GM21619 (cell line): Measurements from ENCODE around the gene CYBB.
A peak's percentile ranks its signal among the peaks of the same experiment; 100 is the strongest.

Experiments
- ATAC-seq: cut with Tn5 transposase; IDR thresholded peaks from one replicate; pipeline ENCODE4 v1.9.1; 2021; ENCODE audit not compliant: unreplicated experiment

The CYBB gene

DNA sequence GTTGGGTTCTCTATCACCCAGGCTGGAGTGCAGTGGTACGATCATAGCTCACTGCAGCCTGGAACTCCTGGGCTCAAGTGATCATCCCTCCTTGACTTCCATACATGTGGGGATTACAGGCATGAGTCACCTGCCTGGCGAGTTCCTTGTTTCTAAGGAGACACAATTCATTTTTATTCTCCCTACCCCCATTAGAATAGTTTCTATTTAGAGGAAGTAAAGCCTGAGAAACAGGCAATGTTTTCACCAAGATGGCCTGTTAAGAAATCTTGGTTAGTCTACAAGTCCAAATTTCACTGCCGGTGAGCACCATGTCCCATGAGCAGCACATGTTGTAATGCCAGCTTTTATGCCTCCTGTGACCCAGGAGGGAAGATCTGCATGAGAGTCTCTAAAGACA, 5.7 kb downstream of the CYBB start:
- ATAC-seq: no peak

DNA sequence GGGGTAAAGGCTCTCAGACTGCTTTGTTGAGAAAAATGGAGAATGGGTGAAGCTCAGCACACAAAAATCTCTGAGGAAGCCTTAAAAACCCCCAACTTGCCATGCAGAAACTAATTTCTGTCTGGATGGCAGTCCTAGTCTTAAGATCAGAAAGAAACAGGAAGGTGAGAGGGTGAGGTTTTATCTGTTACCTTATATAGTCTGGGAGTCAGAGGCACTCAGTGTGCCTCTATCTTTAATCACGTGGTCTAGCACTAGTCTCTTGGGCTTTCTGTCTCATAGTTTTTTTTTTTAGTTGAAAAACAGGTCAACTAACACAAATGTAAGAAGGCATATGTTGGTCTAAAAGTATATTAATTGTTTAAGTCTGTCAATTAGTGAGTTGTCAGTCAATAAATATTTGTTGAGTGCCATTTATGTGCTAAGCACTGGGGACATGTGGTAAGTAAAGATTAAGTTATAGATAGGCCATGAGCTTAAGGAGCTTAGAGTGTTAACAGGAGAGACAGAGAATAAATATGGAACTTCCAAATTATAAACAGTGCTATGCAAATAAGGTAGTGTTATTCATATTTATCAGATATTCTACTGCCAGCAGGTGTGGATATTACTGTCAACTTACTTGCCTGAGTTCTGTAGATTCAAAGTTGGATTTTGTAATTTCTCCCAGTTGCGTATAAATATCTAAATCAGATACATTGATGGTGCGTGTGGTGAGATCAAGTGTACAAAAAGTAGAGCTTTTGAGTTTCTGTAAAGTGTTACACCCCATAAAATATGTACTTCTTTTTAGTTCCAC, 7.0 kb downstream of the CYBB start:
- ATAC-seq: peak; percentile 77

DNA sequence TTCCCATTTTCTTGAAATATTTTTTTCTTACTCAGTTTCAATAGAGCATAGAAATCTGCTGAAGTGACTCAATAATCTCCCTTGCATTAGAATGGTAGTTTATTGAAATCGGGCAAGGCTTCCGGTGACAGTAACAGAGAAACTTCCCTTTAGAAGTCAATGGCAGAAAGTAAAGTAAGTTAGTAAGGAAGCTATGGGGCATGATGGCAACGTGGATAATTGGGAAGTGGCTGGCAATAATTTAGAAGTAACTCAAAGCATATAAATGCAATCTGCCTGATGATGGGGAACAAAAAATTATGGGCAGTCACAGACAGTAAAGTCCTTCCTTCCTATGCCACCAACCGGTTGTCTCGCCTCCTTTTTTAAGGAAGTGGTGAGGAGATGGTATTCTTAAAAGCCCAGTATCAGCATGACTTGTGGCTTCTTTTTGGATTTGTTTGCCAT, 7.6 kb downstream of the CYBB start:
- peak; percentile 66 for ATAC-seq

DNA sequence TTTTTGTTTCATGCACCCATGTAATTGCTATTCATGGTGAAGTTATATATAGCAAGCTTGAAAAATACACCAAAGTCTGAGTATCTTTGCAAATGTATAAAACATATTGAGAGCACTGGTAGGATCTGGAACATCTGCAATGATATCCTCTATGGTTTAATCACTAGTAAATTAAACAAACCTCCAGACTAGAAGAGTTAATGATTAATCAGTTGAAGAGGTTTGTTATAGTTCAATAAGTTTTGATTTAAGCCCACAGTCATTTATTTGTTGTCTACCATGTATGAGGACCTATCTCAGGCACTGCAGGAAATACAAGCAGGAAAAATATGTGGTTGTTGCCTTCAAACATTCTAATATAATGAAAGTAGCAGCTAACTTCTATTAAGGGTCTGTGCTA, 16.5 kb downstream of the CYBB start:
- no peak for ATAC-seq

DNA sequence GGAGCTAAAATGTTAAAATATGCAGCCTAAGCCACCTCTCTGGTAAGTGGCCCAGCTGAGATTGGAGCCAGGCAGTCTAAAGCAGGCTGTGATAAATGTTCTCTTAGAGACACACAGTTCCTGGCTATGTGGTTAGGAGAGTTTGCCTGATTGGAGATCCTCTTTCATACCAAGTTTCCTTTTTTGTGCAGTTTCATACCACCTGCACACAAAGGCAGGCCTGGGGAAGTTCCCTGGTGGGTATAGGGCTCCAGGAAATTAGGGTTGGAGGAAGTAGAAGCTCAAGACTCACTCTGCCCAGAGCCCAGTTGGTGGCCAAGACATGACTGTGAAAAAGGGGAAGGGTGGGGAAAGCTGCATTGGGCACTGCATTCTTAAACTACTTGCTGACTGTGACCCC, 16.9 kb downstream of the CYBB start:
- ATAC-seq: peak; percentile 87

DNA sequence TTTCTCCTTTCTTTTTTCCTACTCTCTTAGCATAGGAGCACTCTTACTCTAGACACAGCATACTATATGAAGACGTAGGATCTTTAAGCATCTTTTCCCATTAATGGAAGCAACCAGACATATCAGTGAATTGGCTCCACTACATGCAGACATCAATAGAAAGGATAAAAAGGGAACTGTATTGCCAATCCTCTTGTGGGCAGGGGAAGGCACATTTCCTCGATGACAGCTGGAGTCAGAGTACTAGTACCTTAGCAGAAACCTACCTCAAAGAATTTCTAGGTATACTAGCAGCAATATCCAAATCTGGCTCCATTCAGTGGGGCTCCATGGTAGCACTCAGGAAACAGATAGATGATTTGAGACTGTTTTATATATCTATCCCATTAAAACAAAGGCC, 20.1 kb downstream of the CYBB start:
- ATAC-seq: no peak

DNA sequence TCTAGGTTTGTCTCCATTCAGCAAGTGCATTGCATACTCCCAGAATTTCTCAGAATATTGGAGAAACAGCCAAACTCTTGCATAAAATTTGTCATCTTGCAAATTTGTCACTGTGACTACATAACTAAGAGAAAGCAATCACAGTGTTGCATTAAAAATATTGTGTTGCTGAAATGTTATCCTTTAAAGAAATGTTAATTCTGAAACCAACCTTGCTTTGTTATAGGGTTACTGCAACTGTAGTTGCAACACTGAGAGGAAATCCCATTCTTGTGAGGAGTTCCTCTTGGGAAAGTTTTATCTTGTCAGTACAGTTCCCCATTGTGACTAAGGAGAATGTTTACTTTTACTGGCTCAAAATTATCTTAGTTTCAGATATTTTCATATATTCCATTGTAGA, 20.9 kb downstream of the CYBB start:
- no peak for ATAC-seq

DNA sequence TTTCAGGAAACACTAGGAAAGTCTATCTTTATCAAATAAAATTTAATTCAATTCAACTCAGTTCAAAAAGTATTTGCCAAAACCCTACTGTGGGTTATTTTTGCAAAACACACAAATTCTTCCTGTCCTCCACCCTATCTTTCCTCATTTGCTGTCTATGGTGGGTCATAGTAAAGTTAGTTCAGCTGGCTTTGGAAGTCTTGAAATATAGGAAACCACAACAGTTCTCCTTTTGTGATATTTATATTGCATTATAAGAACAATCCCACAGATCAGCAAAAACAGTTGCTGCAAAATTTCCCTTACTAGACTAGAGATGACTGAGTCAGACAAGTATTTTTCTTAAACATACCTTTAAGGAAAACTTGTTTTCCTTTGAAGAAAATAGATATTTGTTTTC, 22.2 kb downstream of the CYBB start:
- no peak for ATAC-seq

DNA sequence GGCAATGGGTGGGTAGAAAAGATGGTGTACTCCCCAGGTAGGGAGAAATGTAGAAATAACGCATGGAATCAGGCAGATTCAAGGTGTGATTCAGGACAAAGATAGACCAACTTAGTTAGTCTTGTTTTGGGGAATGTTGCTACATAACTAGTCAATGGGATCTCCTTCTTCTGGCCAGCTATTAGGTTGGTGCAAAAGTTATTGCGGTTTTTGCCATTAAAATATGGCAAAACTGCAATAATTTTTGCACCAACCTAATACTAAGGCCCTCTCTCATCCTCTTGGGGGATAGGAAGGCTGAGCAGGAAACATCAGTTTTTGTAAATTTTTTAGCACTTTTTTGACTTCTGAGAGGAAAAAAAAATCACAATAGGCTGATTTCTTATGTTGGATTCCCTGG, 23.2 kb downstream of the CYBB start:
- no peak for ATAC-seq

DNA sequence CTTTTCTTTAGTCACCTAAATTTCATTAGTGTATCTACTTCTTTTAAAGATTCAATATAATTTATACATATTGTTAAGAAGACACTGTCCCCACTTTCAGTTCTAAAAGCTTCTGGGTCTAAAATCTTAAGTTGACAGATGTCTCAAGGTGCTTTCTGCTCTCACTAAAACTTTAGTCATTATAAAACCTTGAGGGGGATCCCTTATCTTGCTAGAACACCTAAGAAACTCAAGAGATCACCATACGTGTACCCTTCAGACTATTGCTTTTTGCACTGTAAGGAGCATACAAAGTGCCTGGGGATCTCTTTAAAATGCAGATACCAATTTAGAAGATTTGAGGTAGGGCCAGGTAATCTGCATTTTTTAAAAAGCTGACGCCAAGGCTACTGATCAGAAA, 30.1 kb downstream of the CYBB start:
- ATAC-seq: no peak

DNA sequence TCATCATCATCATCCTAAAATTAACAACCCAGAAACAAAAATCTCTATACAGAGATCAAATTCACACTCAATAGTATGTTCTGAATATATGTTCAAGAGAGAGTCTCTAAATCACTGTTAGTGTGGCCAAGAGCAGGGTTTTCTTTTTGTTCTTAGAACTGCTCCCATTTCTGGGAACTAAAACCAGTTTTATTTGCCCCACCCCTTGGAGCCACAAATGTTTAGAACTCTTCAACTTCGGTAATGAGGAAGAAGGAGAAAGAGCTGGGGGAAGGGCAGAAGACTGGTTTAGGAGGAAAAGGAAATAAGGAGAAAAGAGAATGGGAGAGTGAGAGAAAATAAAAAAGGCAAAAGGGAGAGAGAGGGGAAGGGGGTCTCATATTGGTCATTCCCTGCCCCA, 32.3 kb downstream of the CYBB start:
- ATAC-seq: no peak

DNA sequence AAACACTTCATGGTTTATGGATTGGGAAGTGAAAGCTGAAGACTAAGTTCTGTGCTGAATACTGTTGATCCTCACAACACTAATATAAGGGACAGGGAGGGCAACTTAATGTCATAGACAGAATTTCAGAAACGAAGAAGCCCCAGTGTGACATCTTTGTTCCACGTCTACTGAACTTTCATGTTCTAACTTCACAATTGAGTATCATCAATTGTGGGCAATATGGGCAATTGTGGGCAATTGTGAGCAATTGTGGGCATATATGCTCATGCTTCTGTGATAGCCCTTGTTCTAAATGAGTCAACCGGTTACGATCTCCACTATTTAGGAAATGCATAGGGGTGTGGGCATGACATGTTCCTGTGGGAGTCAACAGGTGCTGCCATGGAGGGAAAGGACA, 33.7 kb downstream of the CYBB start:
- no peak for ATAC-seq

DNA sequence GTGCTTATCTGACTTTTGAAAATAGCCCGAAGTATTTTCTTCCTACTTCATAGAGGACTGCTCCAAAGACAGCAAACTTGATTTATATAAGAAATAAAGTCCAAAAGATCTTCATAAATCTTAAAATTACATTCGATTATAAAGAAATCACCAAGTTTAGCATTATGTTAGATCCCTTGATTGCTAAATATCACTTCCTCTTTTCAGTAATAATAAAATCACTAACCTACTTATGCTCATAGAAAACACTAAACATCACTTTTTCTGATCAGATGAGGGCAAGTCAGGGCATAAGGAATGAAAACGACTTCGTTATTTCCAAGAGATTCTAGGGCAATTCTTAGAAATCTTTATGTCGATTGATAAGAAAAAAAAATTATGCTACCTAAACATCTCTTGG, 35.5 kb downstream of the CYBB start:
- ATAC-seq: no peak

DNA sequence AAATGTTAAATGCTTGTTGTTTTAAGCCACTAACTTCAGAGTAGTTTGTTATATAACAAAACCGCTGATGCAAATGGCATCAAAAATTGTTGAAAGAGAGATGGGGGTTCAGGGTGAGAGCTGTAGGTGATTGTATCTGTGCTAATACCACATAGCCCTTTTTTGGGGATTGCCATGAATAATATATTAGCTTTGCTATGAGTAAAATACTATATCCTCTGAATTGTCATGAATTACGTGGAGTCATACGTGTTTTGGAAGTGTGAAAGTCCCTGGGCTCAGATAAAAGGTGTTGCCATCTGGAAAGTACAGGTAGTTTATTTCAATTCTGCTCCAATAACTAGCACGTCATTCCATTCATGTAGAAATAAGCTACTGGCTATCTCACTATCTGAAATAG, 36.9 kb downstream of the CYBB start:
- no peak for ATAC-seq

DNA sequence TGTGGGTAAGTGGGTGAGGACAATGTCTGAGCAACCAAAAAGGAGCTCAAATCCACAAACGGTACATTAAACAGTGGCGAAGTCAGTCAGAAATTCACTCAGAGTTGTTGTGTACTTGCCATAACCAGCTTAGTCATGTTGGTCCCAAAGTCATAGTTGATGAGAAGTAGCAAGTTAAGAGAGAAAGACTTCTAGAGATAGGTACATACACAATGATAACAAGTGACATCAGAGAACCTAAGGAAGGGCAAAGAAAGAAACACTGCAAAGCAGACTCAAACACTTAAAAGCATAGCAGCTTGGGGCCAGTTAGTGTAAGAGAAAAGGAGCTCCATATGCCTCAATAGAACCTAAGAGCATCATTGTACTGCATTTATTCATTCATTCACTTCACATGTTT, 37.3 kb downstream of the CYBB start:
- no peak for ATAC-seq

DNA sequence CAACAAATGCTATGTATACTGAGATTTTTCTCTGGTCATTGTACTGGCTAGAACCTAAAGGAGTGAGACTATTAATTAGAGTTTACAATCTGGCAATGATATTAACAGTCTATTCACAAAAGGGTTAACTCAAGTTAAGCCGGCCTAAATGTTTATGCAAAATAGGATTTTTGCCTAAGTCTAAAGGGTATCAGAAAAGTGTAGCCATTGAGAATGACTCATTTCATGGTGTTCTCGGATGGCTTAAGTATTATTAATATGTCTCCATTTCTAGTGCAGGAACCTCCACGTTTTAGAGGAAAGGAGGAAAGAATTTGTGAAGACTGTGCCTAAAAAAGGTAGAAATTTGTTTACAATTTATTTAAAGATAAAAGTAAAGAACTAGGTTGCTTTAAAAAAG, 37.7 kb downstream of the CYBB start:
- ATAC-seq: peak; percentile 51

DNA sequence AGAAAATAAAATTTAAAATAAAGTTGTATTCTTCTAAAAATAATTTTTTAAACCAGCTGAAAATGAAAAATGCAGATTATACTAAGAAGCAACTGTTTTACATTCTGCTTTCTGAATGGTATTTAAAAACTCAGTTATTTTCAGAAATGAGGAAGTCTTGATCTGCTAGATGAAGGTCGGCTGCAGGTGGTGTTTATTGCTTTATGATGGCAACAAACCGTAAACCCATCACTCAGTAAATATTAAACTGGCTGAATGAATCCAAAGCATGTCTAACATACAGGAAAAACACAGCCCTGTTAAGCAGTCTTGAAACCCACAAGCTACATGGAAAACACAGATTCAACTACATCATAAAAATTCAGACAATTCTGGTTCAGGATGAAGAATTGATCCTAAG, 38.2 kb downstream of the CYBB start:
- peak; percentile 54 for ATAC-seq

DNA sequence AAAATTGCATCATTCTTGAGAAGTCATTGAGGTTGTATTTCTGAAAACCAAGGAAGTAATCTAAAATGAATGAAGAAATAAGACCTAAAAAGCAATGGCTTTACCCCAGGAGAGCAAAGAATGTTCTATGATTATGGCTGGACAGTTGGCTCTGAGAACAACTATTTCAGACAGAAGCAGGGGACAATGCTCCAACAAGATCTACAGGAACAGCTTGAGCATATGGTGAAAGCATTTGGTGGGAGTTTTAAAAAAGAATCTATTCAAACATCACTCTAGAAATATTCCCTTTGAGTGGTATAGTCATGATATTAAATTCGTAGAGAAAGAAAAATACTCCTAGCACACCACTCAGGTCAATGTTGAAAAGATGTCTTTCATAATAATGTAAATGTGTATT, 40.8 kb downstream of the CYBB start:
- no peak for ATAC-seq

DNA sequence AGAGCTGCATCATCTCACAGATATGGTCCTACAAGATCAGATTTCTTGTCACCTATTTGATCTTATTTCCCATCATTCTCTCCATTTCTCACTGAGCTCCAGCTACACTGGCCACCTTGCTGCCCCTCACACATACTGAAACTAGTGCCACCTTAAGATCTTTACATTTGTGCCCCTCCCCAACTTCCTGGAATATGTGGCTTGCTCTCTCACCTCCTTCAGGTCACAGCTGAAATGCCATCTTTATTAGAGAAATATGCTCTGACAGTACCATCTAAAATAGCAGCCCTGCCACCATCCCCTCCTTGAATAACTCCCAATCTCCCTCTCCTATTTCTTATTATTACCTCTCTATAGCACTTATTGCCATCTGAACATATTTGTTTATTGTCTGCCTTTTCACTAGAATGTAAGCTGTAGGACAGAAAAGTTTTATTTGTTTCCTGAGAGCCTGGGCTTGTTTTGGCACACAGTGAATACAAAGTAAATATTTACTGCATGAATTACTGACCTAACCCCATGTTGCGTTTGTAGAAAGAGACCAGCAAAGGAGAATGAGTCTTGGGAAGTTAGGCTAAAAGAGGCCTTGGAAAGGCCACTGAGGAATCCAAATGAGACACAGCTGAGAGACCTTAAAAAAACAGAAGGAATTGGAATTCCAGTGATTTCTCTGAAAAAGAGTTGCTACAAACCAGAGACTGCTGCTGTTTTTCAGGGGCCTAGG, 44.8 kb downstream of the CYBB start:
- no peak for ATAC-seq

DNA sequence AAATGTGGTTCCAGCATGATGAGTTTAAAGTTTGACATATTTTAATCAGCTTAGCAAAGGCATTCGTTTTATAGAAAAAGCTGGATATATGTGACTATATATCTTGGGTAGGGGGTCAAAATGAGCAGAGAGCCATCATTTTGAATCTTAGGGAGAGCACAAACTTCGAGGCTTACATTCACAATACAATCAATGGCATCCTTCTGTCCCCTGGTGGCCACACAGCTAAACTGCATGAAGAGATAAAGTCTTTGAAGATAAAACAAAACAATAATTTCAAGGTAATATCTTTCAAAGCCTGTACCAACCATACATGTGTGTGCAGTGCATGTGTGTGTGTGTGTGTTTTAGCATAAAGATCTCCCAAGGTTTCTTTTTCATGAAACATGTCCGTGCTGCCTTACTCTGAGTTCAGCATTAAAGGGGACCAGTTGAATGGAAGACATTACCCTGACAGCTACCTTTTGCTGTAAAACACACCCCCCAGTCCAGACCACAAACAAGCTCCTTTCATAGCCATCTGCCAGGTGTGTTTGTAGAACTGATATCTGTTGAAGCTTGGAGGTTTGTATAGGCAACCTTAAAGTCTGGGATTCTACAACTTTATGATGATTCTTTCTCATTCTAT, 45.5 kb downstream of the CYBB start:
- ATAC-seq: peak; percentile 80

DNA sequence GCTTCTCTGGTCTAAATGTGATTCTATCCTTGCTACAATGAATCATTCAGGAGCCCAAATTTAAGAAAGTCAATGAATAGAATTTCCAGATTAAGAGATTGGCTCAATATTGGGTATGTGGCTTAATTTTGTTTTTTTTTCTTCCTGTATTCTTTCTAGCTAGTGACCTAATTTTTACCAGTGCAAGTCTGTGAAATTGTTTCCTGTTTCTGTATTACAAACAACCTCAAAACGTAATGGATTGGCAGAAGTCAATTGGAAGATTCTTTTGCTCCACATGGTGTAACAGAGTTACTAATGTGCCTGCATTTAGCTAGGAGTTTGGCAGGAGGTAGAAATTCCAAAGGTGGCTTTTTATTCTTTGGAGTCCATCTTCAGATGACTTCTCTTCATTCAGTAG, 49.9 kb downstream of the CYBB start:
- no peak for ATAC-seq

DNA sequence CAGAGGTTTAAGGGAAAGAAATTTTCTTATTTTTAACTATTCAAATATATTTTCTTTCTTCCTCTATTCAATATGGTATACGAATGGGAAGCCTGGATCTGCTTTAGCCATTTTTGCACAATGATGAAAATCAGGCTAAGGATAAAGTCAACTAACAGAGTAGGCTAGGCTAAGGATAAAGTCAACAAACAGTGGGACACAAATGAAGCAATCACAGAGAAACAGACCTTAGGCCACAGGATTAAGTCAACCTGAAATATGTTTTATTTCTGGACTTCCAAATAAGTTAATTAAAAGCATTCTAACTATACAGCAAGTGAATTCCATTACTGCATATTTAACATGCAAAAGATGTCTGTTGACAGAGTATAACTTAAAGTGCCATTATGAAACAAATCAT, 50.5 kb downstream of the CYBB start:
- no peak for ATAC-seq
